ENCODE data around the gene SRPK1.

DNA sequence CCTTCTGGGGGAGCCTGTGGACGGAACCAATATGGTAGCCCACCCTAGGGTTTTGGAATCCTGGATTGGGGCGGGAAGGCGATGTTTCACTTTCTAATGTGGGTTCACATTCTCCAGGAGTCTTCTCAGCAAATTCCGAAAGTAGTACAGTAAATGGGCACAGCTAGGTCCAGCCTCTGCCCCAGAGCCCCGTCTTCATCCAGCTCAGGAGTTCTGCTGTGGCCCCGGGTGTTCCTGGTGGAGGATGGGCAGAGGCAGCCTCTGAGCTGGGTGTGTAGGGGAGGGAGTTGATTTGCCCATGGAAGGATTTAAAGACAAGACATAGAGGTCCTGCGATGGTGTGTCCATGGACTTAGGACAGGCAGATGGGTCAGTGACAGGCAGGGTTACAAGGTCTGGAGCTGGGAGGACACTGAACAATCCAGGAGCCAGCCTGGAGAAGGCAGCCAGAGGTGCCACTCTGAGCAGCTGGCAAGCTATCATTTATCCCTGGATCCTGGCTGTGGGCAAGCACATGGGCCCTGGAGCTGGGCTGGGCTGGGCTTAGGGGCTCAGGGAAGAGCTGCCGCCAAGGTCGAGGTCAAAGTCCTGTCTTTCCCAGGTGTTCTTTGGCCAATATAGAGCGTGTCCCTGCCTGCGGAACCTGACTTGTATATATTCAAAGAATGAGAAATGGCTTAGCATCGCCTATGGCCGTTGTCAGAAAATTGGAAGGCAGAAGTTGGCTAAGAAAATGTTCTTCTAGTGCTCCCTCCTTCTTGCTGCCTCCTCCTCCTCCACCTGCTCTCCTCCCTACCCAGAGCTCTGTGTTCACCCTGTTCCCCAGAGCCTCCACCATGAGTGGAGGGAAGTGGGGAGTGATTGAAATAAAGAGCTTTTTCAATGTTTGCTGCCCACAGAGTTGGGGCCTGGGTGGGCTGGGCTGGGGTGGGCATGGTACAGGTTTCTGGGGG is 133.4 kb downstream of the SRPK1 start:
- no peak for TF ChIP-seq EZH2 (IDR thresholded peaks at IDR 0.05; ENCODE audit: borderline replicate concordance, low read depth, low read length, severe bottlenecking)
- TF ChIP-seq, protein P1, sequence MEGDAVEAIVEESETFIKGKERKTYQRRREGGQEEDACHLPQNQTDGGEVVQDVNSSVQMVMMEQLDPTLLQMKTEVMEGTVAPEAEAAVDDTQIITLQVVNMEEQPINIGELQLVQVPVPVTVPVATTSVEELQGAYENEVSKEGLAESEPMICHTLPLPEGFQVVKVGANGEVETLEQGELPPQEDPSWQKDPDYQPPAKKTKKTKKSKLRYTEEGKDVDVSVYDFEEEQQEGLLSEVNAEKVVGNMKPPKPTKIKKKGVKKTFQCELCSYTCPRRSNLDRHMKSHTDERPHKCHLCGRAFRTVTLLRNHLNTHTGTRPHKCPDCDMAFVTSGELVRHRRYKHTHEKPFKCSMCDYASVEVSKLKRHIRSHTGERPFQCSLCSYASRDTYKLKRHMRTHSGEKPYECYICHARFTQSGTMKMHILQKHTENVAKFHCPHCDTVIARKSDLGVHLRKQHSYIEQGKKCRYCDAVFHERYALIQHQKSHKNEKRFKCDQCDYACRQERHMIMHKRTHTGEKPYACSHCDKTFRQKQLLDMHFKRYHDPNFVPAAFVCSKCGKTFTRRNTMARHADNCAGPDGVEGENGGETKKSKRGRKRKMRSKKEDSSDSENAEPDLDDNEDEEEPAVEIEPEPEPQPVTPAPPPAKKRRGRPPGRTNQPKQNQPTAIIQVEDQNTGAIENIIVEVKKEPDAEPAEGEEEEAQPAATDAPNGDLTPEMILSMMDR (IDR thresholded peaks at IDR 0.05; ENCODE audit: borderline replicate concordance, extremely low read depth, low read length, poor library complexity, severe bottlenecking): no peak
